ENCODE results near the gene GPT2.

- TF ChIP-seq, protein P1, sequence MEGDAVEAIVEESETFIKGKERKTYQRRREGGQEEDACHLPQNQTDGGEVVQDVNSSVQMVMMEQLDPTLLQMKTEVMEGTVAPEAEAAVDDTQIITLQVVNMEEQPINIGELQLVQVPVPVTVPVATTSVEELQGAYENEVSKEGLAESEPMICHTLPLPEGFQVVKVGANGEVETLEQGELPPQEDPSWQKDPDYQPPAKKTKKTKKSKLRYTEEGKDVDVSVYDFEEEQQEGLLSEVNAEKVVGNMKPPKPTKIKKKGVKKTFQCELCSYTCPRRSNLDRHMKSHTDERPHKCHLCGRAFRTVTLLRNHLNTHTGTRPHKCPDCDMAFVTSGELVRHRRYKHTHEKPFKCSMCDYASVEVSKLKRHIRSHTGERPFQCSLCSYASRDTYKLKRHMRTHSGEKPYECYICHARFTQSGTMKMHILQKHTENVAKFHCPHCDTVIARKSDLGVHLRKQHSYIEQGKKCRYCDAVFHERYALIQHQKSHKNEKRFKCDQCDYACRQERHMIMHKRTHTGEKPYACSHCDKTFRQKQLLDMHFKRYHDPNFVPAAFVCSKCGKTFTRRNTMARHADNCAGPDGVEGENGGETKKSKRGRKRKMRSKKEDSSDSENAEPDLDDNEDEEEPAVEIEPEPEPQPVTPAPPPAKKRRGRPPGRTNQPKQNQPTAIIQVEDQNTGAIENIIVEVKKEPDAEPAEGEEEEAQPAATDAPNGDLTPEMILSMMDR (conservative IDR thresholded peaks at IDR 0.05): no peak
- TF ChIP-seq ZFX (IDR thresholded peaks at IDR 0.05): no peak
Observed at GRCh38 chr16:46906360-46907060, 22.3 kb downstream of the GPT2 start.

Data from C4-2B (cell line).